ENCODE data around the gene TLR10.

Gene TLR10

GRCh38 chr4:38785901-38786402, 3.2 kb upstream of the TLR10 start:
- in situ Hi-C loops (cut with MboI; ENCODE audit: low pct_unique_long_range_greater_than_20kb, low sequenced_read_pairs, unreplicated experiment), result no loop called here
- TF ChIP-seq CTCF (IDR thresholded peaks at IDR 0.05; ENCODE audit: extremely low read depth, insufficient read depth, missing control alignments), result no peak
- peak; percentile 52 for DNase-seq (ENCODE audit: low spot score)

- in situ Hi-C loops (cut with MboI; ENCODE audit: low pct_unique_long_range_greater_than_20kb, low sequenced_read_pairs, unreplicated experiment), result no loop called here
- no peak for DNase-seq (ENCODE audit: low spot score)
- TF ChIP-seq CTCF (IDR thresholded peaks at IDR 0.05; ENCODE audit: extremely low read depth, insufficient read depth, missing control alignments), result no peak
Observed at GRCh38 chr4:38785041-38785790, 2.4 kb upstream of the TLR10 start.

- in situ Hi-C loops (cut with MboI; ENCODE audit: low pct_unique_long_range_greater_than_20kb, low sequenced_read_pairs, unreplicated experiment), result no loop called here
- TF ChIP-seq CTCF (IDR thresholded peaks at IDR 0.05; ENCODE audit: extremely low read depth, insufficient read depth, missing control alignments), result no peak
- DNase-seq (ENCODE audit: low spot score), result no peak
Observed at GRCh38 chr4:38784141-38784540, 1.4 kb upstream of the TLR10 start.

GRCh38 chr4:38783109-38783460, 295 bp upstream of the TLR10 start:
- TF ChIP-seq CTCF (IDR thresholded peaks at IDR 0.05; ENCODE audit: extremely low read depth, insufficient read depth, missing control alignments), result no peak
- in situ Hi-C loops (cut with MboI; ENCODE audit: low pct_unique_long_range_greater_than_20kb, low sequenced_read_pairs, unreplicated experiment), result no loop called here

GRCh38 chr4:38781854-38782261, 932 bp downstream of the TLR10 start:
- in situ Hi-C loops (cut with MboI; ENCODE audit: low pct_unique_long_range_greater_than_20kb, low sequenced_read_pairs, unreplicated experiment), result no loop called here
- DNase-seq (ENCODE audit: low spot score), result no peak
- TF ChIP-seq CTCF (IDR thresholded peaks at IDR 0.05; ENCODE audit: extremely low read depth, insufficient read depth, missing control alignments), result no peak

More at GRCh38 chr4:38783109-38783460, 295 bp upstream of the TLR10 start:
- no peak for DNase-seq (ENCODE audit: low spot score)

- no peak for DNase-seq (ENCODE audit: low spot score)
- in situ Hi-C loops (cut with MboI; ENCODE audit: low pct_unique_long_range_greater_than_20kb, low sequenced_read_pairs, unreplicated experiment), result no loop called here
- TF ChIP-seq CTCF (IDR thresholded peaks at IDR 0.05; ENCODE audit: extremely low read depth, insufficient read depth, missing control alignments), result no peak
Observed at GRCh38 chr4:38780833-38781484, 1.8 kb downstream of the TLR10 start.
